K562 (cell line): ENCODE measurements around the gene TENT5A. TPM values are rescaled to one million over a fixed set of nuclear protein-coding genes. Genes with fewer than 3 reads are reported as not detected.

Experiments used
- ATAC-seq: fragments of 200-7000 bp; cut with Tn5 transposase; 3 replicates; pipeline ENCODE4 v1.9.1; 2020; ENCODE audit warnings: moderate library complexity
- BruUV-seq: library from RNA; stranded (reverse); fragments of 400-500 nt; replicated peaks from 2 replicates; lab custom pipeline; 2021; lab: Mats Ljungman, UMichigan
- CTCF ChIA-PET: fragments of 300-600 bp; formaldehyde crosslinking; extraction: SDS; loops from one replicate; lab custom pipeline; 2021; ENCODE audit warnings: low intra/inter-chr PET ratio; lab: Yijun Ruan, JAX
- POLR2A ChIA-PET: fragments of 300-600, 350-650 bp; sonication (Branson Sonifier 250); formaldehyde crosslinking; extraction: SDS; loops from one replicate; lab custom pipeline; 2021; ENCODE audit warnings: antibody characterized with exemption, inconsistent platforms; lab: Yijun Ruan, JAX
- DNase-seq, 4 experiments: peaks; one replicate each; pipeline versions ENCODE4 v3.0.0 to v3.0.0-alpha.2; 2011 to 2018; ENCODE audit warnings: low spot score in 3 of 4, mixed read lengths in 3 of 4; ENCODE audit errors: extremely low read depth in 1 of 4
- FAIRE-seq: peaks from 2 replicates; lab custom pipeline; 2011; peaks lifted over from hg19 to GRCh38; lab: Jason Lieb, UNC
- H2AFZ ChIP-seq: 2 replicates; pipeline ENCODE4 v1.6.0; 2011; ENCODE audit warnings: low read depth, low read length, control low read depth, inconsistent platforms
- H3K27ac ChIP-seq: fragments of 200-600 bp; 3 replicates; pipeline ENCODE4 v1.8.0; 2011; ENCODE audit warnings: low read depth, mild to moderate bottlenecking, control low read depth, inconsistent platforms, low read length, moderate library complexity, mixed read lengths; ENCODE audit errors: extremely low read depth
- H3K27me3 ChIP-seq, 2 experiments: fragments of 300-600 bp in 1 of 2; 2 replicates in 1 of 2; 3 replicates in 1 of 2; pipeline versions ENCODE4 v1.6.0 to v1.8.0; 2011; ENCODE audit warnings: inconsistent platforms in 2 of 2, low read length in 2 of 2, mild to moderate bottlenecking in 1 of 2, mixed read lengths in 1 of 2, moderate library complexity in 1 of 2; ENCODE audit not compliant: control insufficient read depth in 2 of 2, insufficient read depth in 2 of 2
- H3K36me3 ChIP-seq: fragments of 300-600 bp; 3 replicates; pipeline ENCODE4 v1.8.0; 2011; ENCODE audit warnings: mild to moderate bottlenecking, low read length, inconsistent platforms; ENCODE audit not compliant: control insufficient read depth, insufficient read depth
- H3K4me1 ChIP-seq, 2 experiments: fragments of 200-600 bp in 1 of 2; replicated peaks in 1 of 2; 2 replicates in 1 of 2; 3 replicates in 1 of 2; pipeline versions ENCODE4 v1.5.1 to v1.8.0; 2011; ENCODE audit warnings: inconsistent platforms in 2 of 2, low read length in 2 of 2, mild to moderate bottlenecking in 1 of 2, mixed read lengths in 1 of 2, moderate library complexity in 1 of 2; ENCODE audit not compliant: control insufficient read depth in 2 of 2, insufficient read depth in 2 of 2
- H3K4me2 ChIP-seq: 2 replicates; pipeline ENCODE4 v1.6.1; 2011; ENCODE audit warnings: low read length, control low read depth, inconsistent platforms, mixed read lengths; ENCODE audit not compliant: insufficient read depth
- H3K4me3 ChIP-seq: fragments of 200-600 bp; sonication (generic), shearing (Covaris generic); 2 replicates; pipeline ENCODE4 v1.5.1; 2016; ENCODE audit warnings: control low read depth, inconsistent platforms
- H3K79me2 ChIP-seq: fragments of 200-600 bp; 3 replicates; pipeline ENCODE4 v1.8.0; 2011; ENCODE audit warnings: low read length, inconsistent platforms; ENCODE audit not compliant: control insufficient read depth, insufficient read depth
- H3K9ac ChIP-seq, 2 experiments: 2 replicates each; pipeline versions ENCODE4 v1.6.0 to v1.6.1; 2011; ENCODE audit warnings: low read depth in 2 of 2, low read length in 2 of 2, control low read depth in 1 of 2, inconsistent platforms in 1 of 2, mild to moderate bottlenecking in 1 of 2, mixed read lengths in 1 of 2; ENCODE audit not compliant: insufficient read depth in 1 of 2
- H3K9me1 ChIP-seq: one replicate; pipeline ENCODE4 v1.6.0; 2011; ENCODE audit warnings: inconsistent platforms, mild to moderate bottlenecking, low read length, moderate library complexity; ENCODE audit not compliant: control insufficient read depth, insufficient read depth
- H3K9me3 ChIP-seq: replicated peaks from 2 replicates; pipeline ENCODE4 v1.5.1; 2011; ENCODE audit warnings: low read depth, low read length, inconsistent platforms; ENCODE audit not compliant: control insufficient read depth, insufficient read depth
- H4K20me1 ChIP-seq: replicated peaks from 2 replicates; pipeline ENCODE4 v1.6.1; 2011; ENCODE audit warnings: low read length, inconsistent platforms, mixed read lengths; ENCODE audit not compliant: control insufficient read depth, insufficient read depth
- CHD4 ChIP-seq: fragments of 200-600 bp; sonication (generic); IDR thresholded peaks from 3 replicates; pipeline ENCODE4 v1.6.1; 2012; ENCODE audit warnings: low read depth, mild to moderate bottlenecking, mixed read lengths, low read length, inconsistent platforms; ENCODE audit not compliant: insufficient read depth, insufficient replicate concordance, poor library complexity, severe bottlenecking
- DACH1 ChIP-seq: fragments of 450-650 bp; IDR thresholded peaks from 2 replicates; pipeline ENCODE4 v1.6.1; 2018; ENCODE audit not compliant: partially characterized antibody
- ELK1 ChIP-seq: sonication (generic); formaldehyde crosslinking; IDR thresholded peaks from 2 replicates; pipeline ENCODE4 v1.8.1; 2022; ENCODE audit warnings: missing genetic modification reagents
- KLF13 ChIP-seq: fragments of 450-650 bp; IDR thresholded peaks from 2 replicates; pipeline ENCODE4 v1.6.1; 2016; ENCODE audit warnings: missing genetic modification characterization, low read depth, mild to moderate bottlenecking, missing compliant biosample characterization, moderate library complexity, borderline replicate concordance
- POLR2H ChIP-seq: IDR thresholded peaks from 2 replicates; pipeline ENCODE4 v1.6.1; 2016; ENCODE audit warnings: missing genetic modification characterization, low read depth, mild to moderate bottlenecking, control low read depth, missing compliant biosample characterization, moderate library complexity
- STAT5B ChIP-seq: fragments of 250-450 bp; sonication (Bioruptor Pico); IDR thresholded peaks from 2 replicates; pipeline ENCODE4 v1.8.0; 2021; ENCODE audit warnings: mild to moderate bottlenecking, inconsistent platforms
- TAF15 ChIP-seq: fragments of 200-400 bp; formaldehyde crosslinking; IDR thresholded peaks from 2 replicates; pipeline ENCODE4 v1.6.1; 2017; ENCODE audit warnings: mild to moderate bottlenecking, low read depth, low read length, moderate library complexity
- ZNF3 ChIP-seq: fragments of 250-450 bp; sonication (Bioruptor Pico); IDR thresholded peaks from 2 replicates; pipeline ENCODE4 v1.5.0; 2021; ENCODE audit warnings: mild to moderate bottlenecking, moderate library complexity
- ZNF318 ChIP-seq, 2 experiments: fragments of 450-650 bp; IDR thresholded peaks; 2 replicates each; pipeline ENCODE4 v1.6.1; 2016; ENCODE audit warnings: mild to moderate bottlenecking in 2 of 2, borderline replicate concordance in 1 of 2, low read depth in 1 of 2, moderate library complexity in 1 of 2
- ZNF444 ChIP-seq: fragments of 250-450 bp; sonication (Bioruptor Pico); IDR thresholded peaks from 2 replicates; pipeline ENCODE4 v1.4.0; 2020; ENCODE audit warnings: mild to moderate bottlenecking, moderate library complexity
- WGBS: fragments of 100-300 bp; shearing (Covaris generic); methylation state at CpG from one replicate; pipeline ENCODE4 v1.1.6; 2016; ENCODE audit warnings: low coverage, mixed read lengths; ENCODE audit not compliant: insufficient coverage; ENCODE audit errors: missing lambda C conversion rate; 5-methylcytosine and 5-hydroxymethylcytosine counted together
- in situ Hi-C: fragments of 300-500 bp; cut with MboI; formaldehyde crosslinking; loops from 4 replicates; pipeline ENCODE4 v1.15.0; 2018; ENCODE audit warnings: inconsistent platforms, mixed read lengths
- intact Hi-C: fragments of 100-400 bp; cut with micrococcal nuclease; formaldehyde crosslinking; loops from 2 replicates; pipeline ENCODE4 v1.14.2; 2022
- polyA plus RNA-seq, 8 experiments: library from polyadenylated mRNA; depleted of rRNA in 4 of 8; stranded (reverse) in 5 of 8; unstranded in 3 of 8; fragments of >200 nt; fragmentation: Nextera tagmentation in 2 of 8; fragmentation: Illumina TruSeq in 1 of 8; extraction: Ambion mirVana in 2 of 8; extraction: Trizol in 1 of 8; gene quantifications; 2 replicates each; pipeline versions ENCODE4 v1.2.1 to v1.2.3, GENCODE V29; 2011 to 2014; ENCODE audit warnings: inconsistent platforms in 1 of 8, missing spikeins in 1 of 8
- total RNA-seq, 7 experiments: library from RNA; depleted of rRNA in 6 of 7; stranded (reverse); fragments of >200 nt in 6 of 7; fragmentation: Illumina TruSeq in 2 of 7; extraction: Trizol in 2 of 7; gene quantifications; 2 replicates each; pipeline versions ENCODE4 v1.2.1 to v1.2.3, GENCODE V29; 2011 to 2021; ENCODE audit warnings: low replicate concordance in 1 of 7
- TF ChIP-seq, protein P1 (sequence below): sonication (generic); formaldehyde crosslinking; IDR thresholded peaks from 2 replicates; pipeline ENCODE4 v1.8.0; 2022; ENCODE audit warnings: mild to moderate bottlenecking, missing genetic modification reagents

The TENT5A gene
- total and polyA plus RNA-seq, 9 of the 15 experiments (the other 6 are each of a cell fraction or from before 2014, with no cell fraction given): 0.77 to 2.3 (median 1.3) TPM

DNA sequence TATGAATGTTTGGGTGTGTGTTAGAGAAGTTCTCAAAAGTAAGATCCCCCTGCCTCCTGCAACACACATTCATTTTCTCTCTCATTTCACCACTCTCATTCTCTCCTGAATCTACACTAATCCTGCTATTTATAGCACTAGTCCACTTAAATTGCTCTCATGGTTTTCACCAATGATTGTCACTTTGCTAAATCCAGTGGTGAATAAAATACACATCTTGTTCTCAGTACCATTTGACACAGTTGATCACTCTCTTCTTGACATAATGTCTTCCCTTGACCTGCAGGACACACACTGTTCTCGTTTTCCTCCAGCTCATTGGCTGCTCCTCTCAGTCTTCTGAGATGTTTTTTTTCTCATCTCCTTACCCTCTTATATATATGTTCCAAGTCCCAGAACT is 32.1 kb downstream of the TENT5A start:
- intact Hi-C loops: no loop called here
- 0% methylated on average over 1 of the region's 1 CpG for WGBS
- H3K36me3 ChIP-seq: no peaks in the 10 kb centered on the region
- no peak overlapping the region for H3K4me2 ChIP-seq
- no peaks in the 10 kb centered on the region for H3K4me1 ChIP-seq
- ChIA-PET POLR2A (no interaction called here), CTCF (no interaction called here)
- no TSS peak for BruUV-seq
- no peak overlapping the region for H3K9ac ChIP-seq
- H3K9me1 ChIP-seq: no peaks in the 10 kb centered on the region
- no peak overlapping the region for H3K27ac ChIP-seq
- no peak for DNase-seq
- in situ Hi-C loops: no loop called here
- no peaks in the 10 kb centered on the region for H3K27me3 ChIP-seq
- ATAC-seq: no peak
- H4K20me1 ChIP-seq: no peaks in the 10 kb centered on the region
- no peaks in the 10 kb centered on the region for H3K79me2 ChIP-seq
- no peak overlapping the region for H3K4me3 ChIP-seq
- H2AFZ ChIP-seq: no peak overlapping the region
- no peak for FAIRE-seq
- no peaks in the 10 kb centered on the region for H3K9me3 ChIP-seq
- TF ChIP-seq DACH1 (no peak), ZNF318 (IDR thresholded peaks at IDR 0.05; ENCODE audit: borderline replicate concordance in 1 of 2, low read depth in 1 of 2) (no peak), ZNF444 (CRISPR knock-in tag) (no peak), STAT5B (no peak), TAF15 (no peak), CHD4 (no peak), ELK1 (CRISPR knock-in tag) (no peak), ZNF3 (CRISPR knock-in tag) (no peak), POLR2H (tag) (no peak), KLF13 (tag) (no peak)
- TF ChIP-seq, protein P1, sequence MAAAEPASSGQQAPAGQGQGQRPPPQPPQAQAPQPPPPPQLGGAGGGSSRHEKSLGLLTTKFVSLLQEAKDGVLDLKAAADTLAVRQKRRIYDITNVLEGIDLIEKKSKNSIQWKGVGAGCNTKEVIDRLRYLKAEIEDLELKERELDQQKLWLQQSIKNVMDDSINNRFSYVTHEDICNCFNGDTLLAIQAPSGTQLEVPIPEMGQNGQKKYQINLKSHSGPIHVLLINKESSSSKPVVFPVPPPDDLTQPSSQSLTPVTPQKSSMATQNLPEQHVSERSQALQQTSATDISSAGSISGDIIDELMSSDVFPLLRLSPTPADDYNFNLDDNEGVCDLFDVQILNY: no peak
